ENCODE data around the gene GLT8D2. TPM values are rescaled to one million over a fixed set of nuclear protein-coding genes. Genes with fewer than 3 reads are reported as not detected.

The GLT8D2 gene
- total RNA-seq, 4 donors from 2014 or later, result 0.61 to 4.8 (median 2.7) TPM; not detected in 1

DNA sequence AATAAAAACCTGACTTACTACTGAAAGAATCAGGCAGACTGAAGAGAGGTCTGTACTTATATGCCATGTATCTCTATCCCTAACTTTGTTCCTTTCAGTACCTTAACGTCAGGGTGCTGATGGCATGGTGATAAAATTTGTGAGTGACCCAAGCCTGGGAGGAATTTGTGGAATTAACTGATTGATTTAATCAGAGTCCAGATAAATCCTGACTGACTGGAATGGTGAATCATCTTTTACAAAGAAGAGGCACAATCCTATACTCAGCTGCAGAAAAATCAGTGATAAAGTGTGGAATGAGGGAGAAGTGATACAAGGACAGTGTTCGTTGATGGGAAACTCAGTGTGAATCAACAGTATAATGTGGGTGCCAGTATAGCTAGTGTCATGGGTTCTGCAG, 80.6 kb downstream of the GLT8D2 start:
- H3K27me3 ChIP-seq, result no peaks in the 10 kb centered on the region
- no peak for TF ChIP-seq POLR2A (IDR thresholded peaks at IDR 0.05)
- H3K9me3 ChIP-seq, result no peaks in the 10 kb centered on the region
- H3K4me1 ChIP-seq, result peaks cover 17 to 70% (median 33%) of the 10 kb centered on the region in 3 donors
- WGBS, 2 donors, result 62 to 63% methylated on average over 2 of the region's 2 CpGs
- H3K36me3 ChIP-seq, result peaks cover 0 to 7% (median 0%) of the 10 kb centered on the region in 3 donors
- H3K4me3 ChIP-seq, result no peak overlapping the region
- H3K27ac ChIP-seq, result no peak overlapping the region
- intact Hi-C loops (cut with DNase I), result no loop called here
- DNase-seq, result no peak

DNA sequence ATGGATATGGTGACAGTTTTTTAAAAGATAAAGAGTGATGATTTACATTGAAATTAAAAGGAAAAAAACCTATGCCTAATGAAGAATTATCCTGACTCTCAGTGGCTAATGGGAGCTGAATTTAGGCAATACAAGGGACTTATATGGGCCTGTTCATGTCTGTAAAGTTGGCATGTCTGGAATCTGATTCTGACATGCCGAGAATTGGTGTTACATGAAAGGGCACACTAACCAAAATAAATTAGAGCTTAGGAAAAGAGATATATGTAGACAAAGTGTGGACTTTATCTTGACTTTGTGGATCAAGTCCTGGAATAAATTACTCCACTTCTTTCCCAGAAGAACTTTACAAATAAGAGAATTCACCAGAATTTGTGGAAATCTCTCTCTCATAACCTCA, 83.3 kb downstream of the GLT8D2 start:
- 4 to 13% methylated on average over 1 of the region's 1 CpG for whole genome bisulfite sequencing, 2 donors
- H3K4me1 ChIP-seq, result peaks cover 20 to 68% (median 37%) of the 10 kb centered on the region in 3 donors
- no peak for TF ChIP-seq POLR2A (IDR thresholded peaks at IDR 0.05)
- TF ChIP-seq, protein P1, sequence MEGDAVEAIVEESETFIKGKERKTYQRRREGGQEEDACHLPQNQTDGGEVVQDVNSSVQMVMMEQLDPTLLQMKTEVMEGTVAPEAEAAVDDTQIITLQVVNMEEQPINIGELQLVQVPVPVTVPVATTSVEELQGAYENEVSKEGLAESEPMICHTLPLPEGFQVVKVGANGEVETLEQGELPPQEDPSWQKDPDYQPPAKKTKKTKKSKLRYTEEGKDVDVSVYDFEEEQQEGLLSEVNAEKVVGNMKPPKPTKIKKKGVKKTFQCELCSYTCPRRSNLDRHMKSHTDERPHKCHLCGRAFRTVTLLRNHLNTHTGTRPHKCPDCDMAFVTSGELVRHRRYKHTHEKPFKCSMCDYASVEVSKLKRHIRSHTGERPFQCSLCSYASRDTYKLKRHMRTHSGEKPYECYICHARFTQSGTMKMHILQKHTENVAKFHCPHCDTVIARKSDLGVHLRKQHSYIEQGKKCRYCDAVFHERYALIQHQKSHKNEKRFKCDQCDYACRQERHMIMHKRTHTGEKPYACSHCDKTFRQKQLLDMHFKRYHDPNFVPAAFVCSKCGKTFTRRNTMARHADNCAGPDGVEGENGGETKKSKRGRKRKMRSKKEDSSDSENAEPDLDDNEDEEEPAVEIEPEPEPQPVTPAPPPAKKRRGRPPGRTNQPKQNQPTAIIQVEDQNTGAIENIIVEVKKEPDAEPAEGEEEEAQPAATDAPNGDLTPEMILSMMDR (IDR thresholded peaks at IDR 0.05), result no peak
- peak overlapping the region in 3 of 4 donors; percentile 95 to 98 (median 95) for H3K27ac ChIP-seq
- H3K9me3 ChIP-seq, result no peaks in the 10 kb centered on the region
- peaks cover 0 to 7% (median 0%) of the 10 kb centered on the region in 3 donors for H3K36me3 ChIP-seq
- H3K4me3 ChIP-seq, result peak overlapping the region; percentile 79 to 92 (median 87)
- H3K27me3 ChIP-seq, result no peaks in the 10 kb centered on the region
- no peak for DNase-seq
- intact Hi-C loops (cut with DNase I), result no loop called here

DNA sequence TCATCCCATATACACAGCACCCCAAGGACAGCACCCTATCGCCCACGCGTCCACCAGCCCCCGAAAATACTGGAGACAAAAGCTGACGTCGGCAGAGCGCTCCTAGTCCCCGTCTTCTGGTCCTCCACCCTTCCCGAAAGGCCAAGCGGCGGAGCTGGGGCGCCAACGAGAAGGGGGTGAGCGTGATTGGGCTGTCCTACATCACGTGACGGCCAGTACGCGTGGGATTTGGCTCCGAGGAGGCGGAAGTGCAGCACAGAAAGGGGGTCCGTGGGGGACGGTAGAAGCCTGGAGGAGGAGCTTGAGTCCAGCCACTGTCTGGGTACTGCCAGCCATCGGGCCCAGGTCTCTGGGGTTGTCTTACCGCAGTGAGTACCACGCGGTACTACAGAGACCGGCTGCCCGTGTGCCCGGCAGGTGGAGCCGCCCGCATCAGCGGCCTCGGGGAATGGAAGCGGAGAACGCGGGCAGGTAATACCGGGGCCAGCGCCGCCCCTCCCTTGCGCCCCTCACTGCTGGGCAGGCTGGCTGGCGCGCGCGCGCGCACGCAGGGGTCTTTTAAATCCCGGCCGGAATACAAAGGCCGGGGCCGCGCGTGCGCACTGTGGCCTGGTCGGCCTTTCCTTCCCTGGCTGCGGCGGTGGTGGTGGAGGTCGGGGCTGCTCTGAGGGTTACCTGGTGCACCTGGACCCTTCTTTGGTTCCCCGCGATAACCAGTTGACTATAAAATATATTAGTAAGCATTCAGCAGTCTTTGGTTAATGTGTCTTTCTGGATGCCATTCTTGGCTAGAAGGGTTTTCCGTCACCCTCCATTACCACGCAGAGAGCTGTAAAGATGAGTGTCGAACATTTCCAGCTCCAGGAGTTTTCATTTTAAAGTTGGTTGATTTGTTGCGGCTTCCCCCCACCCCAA, 84.1 kb downstream of the GLT8D2 start, which contains the start of gene TDG:
TDG (plus strand) TSS at position 283 of the 915 bp plus-strand sequence; CDS start at position 449, 166 bp downstream.
- no peaks in the 10 kb centered on the region for H3K9me3 ChIP-seq
- H3K36me3 ChIP-seq, result peaks cover 0 to 7% (median 0%) of the 10 kb centered on the region in 3 donors
- peak in 3 of 4 donors; percentile 75 to 95 (median 89) for TF ChIP-seq POLR2A (IDR thresholded peaks at IDR 0.05)
- TF ChIP-seq, protein P1 (IDR thresholded peaks at IDR 0.05), result peak in 4 of 6 experiments; percentile 12 to 34 (median 23)
- WGBS, 2 donors, result 0 to 2% methylated on average over 16 to 31 of the region's 64 CpGs
- H3K27me3 ChIP-seq, result no peaks in the 10 kb centered on the region
- H3K4me1 ChIP-seq, result peaks cover 20 to 59% (median 37%) of the 10 kb centered on the region in 3 donors
- peak within 1 kb of the TSS; percentile 79 to 92 (median 87) for H3K4me3 ChIP-seq
- DNase-seq, result peak; percentile 97
- peak within 1 kb of the TSS; percentile 95 to 98 (median 96) for H3K27ac ChIP-seq
- intact Hi-C loops (cut with DNase I), result no loop called here

GRCh38 chr12:103965255-103965589, 84.8 kb downstream of the GLT8D2 start:
- H3K27ac ChIP-seq, result peak overlapping the region; percentile 95 to 98 (median 96)
- H3K4me3 ChIP-seq, result peak overlapping the region; percentile 79 to 92 (median 87)
- WGBS, 2 donors, result 1 to 2% methylated on average over 10 to 11 of the region's 11 CpGs
- H3K36me3 ChIP-seq, result peaks cover 0 to 7% (median 0%) of the 10 kb centered on the region in 3 donors
- no peaks in the 10 kb centered on the region for H3K27me3 ChIP-seq
- H3K9me3 ChIP-seq, result no peaks in the 10 kb centered on the region
- H3K4me1 ChIP-seq, result peaks cover 20 to 56% (median 37%) of the 10 kb centered on the region in 3 donors
- DNase-seq, result no peak
- intact Hi-C loops (cut with DNase I), result no loop called here
- no peak for TF ChIP-seq POLR2A (IDR thresholded peaks at IDR 0.05)
- TF ChIP-seq, protein P1 (IDR thresholded peaks at IDR 0.05), result no peak

GRCh38 chr12:103964805-103965204, 85.2 kb downstream of the GLT8D2 start:
- Histone ChIP-seq H3K4me3 (peak overlapping the region; percentile 79 to 92 (median 87)), H3K9me3 (no peaks in the 10 kb centered on the region), H3K4me1 (peaks cover 20 to 52% (median 37%) of the 10 kb centered on the region in 3 donors), H3K27me3 (no peaks in the 10 kb centered on the region), H3K27ac (peak overlapping the region; percentile 95 to 98 (median 96)), H3K36me3 (peaks cover 0 to 7% (median 0%) of the 10 kb centered on the region in 3 donors)
- TF ChIP-seq, protein P1 (IDR thresholded peaks at IDR 0.05), result no peak
- intact Hi-C loops (cut with DNase I), result no loop called here
- WGBS, 2 donors, result 6 to 24% methylated on average over 3 of the region's 3 CpGs
- DNase-seq, result no peak

Data from esophagus squamous epithelium (tissue), 5 donors.